Neural progenitor cell (in vitro differentiated cells): ENCODE results near the gene STPG4.

Source experiments
- EZH2 ChIP-seq: fragments of 200-600 bp; sonication (generic); IDR thresholded peaks from 2 replicates; pipeline ENCODE4 v1.6.1; 2017; ENCODE audit warnings: antibody characterized with exemption, mild to moderate bottlenecking, moderate library complexity
- TF ChIP-seq, protein P1 (sequence below): fragments of 200-600 bp; sonication (generic); IDR thresholded peaks from 2 replicates; pipeline ENCODE4 v1.5.1; 2017; ENCODE audit warnings: antibody characterized with exemption, mild to moderate bottlenecking

DNA sequence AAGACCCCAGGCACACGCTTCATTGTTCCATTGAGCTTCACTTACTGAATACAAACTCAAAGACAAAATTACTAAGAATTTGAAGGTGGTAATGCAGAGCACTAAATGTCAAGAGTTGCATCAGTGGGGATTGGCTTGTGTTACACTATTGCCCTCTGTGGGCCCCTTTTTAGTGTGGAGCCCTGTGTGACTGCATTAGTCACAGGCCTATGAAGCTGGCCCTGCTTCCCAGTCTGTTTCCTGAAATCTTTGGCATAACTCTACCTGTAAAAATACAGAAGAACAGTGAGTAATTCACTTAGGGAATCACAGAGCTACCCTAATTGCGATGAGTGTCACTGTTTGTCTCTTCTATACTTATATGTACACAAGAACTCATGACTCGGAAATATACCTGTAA is 40.0 kb upstream of the STPG4 start:
- TF ChIP-seq, protein P1, sequence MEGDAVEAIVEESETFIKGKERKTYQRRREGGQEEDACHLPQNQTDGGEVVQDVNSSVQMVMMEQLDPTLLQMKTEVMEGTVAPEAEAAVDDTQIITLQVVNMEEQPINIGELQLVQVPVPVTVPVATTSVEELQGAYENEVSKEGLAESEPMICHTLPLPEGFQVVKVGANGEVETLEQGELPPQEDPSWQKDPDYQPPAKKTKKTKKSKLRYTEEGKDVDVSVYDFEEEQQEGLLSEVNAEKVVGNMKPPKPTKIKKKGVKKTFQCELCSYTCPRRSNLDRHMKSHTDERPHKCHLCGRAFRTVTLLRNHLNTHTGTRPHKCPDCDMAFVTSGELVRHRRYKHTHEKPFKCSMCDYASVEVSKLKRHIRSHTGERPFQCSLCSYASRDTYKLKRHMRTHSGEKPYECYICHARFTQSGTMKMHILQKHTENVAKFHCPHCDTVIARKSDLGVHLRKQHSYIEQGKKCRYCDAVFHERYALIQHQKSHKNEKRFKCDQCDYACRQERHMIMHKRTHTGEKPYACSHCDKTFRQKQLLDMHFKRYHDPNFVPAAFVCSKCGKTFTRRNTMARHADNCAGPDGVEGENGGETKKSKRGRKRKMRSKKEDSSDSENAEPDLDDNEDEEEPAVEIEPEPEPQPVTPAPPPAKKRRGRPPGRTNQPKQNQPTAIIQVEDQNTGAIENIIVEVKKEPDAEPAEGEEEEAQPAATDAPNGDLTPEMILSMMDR = no peak
- no peak for TF ChIP-seq EZH2
